Fibroblast of villous mesenchyme (primary cell): ENCODE data around the gene KIF5A. TPM values are rescaled to one million over a fixed set of nuclear protein-coding genes. Genes with fewer than 3 reads are reported as not detected.
"Not testable (repeated sequence)": the region's sequence is repeated elsewhere in the genome, so short reads cannot be mapped to it uniquely, and the experiment has no call there.

Experiments
- DNase-seq: peaks from one replicate; pipeline ENCODE4 v3.0.0-alpha.2; 2010; ENCODE audit warnings: low read depth
- H3K4me3 ChIP-seq: 2 replicates; pipeline ENCODE4 v1.5.1; 2011; ENCODE audit warnings: low read depth, mild to moderate bottlenecking, low read length
- total RNA-seq: library from RNA; depleted of rRNA; stranded (reverse); fragments of >200 nt; gene quantifications from 2 replicates; pipeline ENCODE4 v1.2.3, GENCODE V29; 2012
- TF ChIP-seq, protein P1 (sequence below): IDR thresholded peaks from 2 replicates; pipeline ENCODE4 v1.5.1; 2012; ENCODE audit warnings: low read depth, mild to moderate bottlenecking, low read length; ENCODE audit not compliant: insufficient read depth

KIF5A gene
- total RNA-seq, 1 donor = 0.86 TPM

DNA sequence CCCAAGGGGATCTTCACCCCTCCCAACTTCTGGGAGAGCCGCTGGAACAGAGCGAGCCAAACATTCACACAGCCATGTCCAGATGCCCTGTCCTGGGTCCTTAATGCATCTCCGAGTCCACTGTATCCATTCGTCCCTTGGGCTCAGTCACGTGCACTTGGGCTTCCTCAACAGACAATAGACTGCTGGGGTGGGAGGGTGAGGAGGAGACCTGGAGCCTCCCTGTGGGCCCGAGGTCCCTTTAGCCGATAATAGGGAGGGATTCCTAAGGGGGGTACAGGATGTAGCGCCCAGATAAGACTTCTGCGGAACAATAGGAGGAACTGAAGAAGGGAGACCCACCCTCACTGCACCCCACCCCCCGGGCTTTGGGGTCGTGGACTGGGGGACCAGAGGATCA is 68.1 kb downstream of the KIF5A start:
- no peak overlapping the region for H3K4me3 ChIP-seq
- TF ChIP-seq, protein P1, sequence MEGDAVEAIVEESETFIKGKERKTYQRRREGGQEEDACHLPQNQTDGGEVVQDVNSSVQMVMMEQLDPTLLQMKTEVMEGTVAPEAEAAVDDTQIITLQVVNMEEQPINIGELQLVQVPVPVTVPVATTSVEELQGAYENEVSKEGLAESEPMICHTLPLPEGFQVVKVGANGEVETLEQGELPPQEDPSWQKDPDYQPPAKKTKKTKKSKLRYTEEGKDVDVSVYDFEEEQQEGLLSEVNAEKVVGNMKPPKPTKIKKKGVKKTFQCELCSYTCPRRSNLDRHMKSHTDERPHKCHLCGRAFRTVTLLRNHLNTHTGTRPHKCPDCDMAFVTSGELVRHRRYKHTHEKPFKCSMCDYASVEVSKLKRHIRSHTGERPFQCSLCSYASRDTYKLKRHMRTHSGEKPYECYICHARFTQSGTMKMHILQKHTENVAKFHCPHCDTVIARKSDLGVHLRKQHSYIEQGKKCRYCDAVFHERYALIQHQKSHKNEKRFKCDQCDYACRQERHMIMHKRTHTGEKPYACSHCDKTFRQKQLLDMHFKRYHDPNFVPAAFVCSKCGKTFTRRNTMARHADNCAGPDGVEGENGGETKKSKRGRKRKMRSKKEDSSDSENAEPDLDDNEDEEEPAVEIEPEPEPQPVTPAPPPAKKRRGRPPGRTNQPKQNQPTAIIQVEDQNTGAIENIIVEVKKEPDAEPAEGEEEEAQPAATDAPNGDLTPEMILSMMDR = no peak
- no peak for DNase-seq

DNA sequence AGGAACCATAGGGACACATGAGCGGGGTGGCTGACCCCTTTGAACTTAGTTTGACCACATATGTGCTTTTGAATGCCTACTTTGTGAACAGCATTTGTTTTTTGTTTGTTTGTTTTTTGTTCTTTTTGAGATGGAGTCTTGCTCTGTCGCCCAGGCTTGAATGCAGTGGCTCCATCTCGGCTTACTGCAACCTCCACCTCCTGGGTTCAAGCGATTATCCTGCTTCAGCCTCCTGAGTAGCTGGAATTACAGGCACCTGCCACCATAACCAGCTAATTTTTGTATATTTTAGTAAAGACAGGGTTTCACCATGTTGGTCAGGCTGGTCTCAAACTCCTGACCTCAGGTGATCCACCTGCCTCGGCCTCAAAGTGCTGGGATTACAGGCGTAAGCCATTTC is 68.6 kb downstream of the KIF5A start:
- DNase-seq, H3K4me3 ChIP-seq: not testable (repeated sequence)

DNA sequence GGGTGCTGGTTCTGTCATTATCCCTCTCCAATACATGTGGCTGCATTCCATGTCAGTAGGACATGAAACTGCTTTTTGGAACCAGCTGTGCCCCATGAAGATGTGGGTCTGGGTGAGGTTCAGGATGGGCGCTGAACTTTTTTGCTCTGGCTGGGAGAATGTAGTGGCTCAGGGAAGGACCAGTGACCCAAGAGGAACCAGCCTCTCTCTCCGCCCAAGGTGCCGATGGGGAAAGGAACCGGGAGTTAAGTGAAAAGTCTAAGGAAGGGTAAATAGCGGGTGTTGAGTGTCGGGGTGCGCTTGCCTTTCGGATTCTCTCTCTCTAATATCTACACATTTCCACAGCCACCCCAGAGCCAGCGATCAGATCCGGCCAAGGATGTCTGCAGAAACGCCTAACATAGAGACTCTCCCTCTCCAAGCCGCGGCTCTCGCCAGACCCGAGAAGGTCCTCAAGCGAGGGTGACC is 69.2 kb downstream of the KIF5A start:
- TF ChIP-seq, protein P1 = no peak
- no peak for DNase-seq
- no peak overlapping the region for H3K4me3 ChIP-seq

DNA sequence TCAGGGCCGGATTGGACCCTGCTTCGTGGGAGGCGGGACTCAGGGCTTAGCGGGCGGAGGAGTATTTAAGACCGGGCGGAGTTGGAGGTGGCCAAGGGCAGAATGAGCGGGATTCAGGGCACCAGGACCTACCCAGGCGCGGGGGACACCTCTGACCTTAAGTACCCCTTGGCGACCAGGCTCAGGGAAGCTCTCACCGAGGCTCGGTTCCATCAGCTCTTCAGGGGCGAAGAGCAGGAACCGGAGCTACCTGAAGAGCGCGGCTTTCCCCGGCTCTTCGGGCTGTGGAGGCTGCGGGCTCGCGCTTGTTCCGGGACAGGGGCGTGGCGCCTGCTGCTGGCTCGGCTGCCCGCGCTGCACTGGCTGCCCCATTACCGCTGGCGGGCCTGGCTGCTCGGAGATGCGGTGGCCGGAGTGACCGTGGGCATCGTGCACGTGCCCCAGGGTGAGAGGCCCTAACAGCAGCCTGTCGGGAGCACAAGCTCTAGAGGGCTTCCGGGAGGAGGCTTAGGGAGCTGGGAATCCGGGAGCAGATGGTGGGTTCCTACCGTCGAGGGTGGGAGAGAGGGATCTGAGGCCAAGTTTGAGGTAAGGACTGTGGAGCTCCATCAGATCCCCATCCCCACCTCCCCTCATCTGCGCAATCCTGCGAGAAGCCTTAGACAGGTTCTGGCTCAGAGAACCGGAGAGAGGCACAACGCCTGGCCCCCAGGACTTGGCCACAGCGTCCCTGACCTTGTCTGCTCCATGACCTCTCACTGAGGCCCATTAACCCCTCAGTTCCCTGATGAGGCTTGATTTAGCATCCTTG is 69.8 kb downstream of the KIF5A start:
- TF ChIP-seq, protein P1 = no peak
- no peak overlapping the region for H3K4me3 ChIP-seq
- no peak for DNase-seq

DNA sequence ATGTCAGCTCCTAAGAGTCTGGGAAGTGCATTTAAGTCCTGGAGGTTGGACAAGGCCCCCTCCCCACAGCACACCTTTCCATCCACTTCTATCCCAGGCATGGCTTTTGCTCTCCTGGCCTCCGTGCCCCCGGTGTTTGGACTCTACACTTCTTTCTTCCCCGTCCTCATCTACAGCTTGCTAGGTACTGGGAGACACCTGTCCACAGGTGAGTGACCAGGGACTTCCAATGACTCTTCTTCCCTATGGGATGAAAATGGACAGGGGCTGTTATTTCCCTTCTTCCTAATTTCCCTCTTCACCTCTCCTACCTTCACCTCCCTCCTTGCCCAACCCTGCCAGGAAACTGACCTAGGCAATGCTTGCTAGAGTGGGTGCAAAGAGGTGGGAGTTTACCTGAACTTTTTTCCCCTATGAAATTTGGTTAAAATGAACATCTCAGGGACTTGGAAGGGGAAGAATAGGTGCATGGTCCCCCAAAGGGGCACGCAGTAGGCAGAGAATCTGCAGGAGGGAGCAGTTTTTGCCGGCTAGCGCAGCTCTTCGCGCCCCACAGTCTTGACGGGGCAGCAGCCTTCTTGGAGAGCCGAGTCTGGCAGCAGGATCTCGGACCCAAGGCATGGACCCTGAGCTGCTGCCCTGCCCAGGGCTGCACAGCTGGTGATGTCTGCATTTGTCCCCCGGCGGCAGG is 70.5 kb downstream of the KIF5A start:
- DNase-seq = no peak
- TF ChIP-seq, protein P1 = no peak

DNA sequence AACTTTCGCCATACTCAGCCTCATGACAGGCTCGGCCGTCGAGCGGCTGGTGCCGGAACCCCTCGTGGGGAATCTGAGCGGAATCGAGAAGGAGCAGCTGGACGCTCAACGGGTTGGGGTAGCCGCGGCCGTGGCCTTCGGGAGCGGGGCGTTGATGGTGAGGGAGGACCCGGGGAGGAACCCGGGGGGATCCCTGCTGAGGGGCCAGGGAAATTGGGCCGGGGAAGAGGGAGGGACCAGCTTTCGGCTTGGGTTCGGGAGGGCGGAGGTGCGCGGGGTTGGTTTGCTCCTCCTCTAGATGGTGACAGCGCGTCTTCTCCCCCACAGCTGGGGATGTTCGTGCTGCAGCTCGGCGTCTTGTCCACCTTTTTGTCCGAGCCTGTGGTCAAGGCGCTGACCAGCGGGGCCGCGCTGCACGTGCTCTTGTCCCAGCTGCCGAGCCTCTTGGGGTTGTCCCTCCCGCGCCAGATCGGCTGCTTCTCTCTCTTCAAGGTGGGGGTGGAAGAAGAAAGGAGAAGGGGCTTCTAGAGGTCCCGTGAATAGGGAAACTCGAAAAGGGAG is 71.2 kb downstream of the KIF5A start:
- no peak for DNase-seq
- peak overlapping the region; percentile 32 for H3K4me3 ChIP-seq

More for the DNA sequence above, 70.5 kb downstream of the KIF5A start:
- H3K4me3 ChIP-seq = no peak overlapping the region

More for the DNA sequence above, 71.2 kb downstream of the KIF5A start:
- TF ChIP-seq, protein P1 = no peak
